A673 (cell line): Measurements from ENCODE around the gene CELF3. TPM values are rescaled to one million over a fixed set of nuclear protein-coding genes. Genes with fewer than 3 reads are reported as not detected.

Source experiments
- BruUV-seq: library from RNA; stranded (reverse); fragments of 400-500 nt; replicated peaks from 2 replicates; lab custom pipeline; 2021; lab: Mats Ljungman, UMichigan
- CTCF ChIA-PET: fragments of 300-600 bp; sonication (Branson Sonifier 250); formaldehyde crosslinking; loops from one replicate; lab custom pipeline; 2022; ENCODE audit warnings: antibody characterized with exemption; lab: Charles Lee
- POLR2A ChIA-PET: fragments of 300-600 bp; sonication (Branson Sonifier 250); formaldehyde crosslinking; loops from one replicate; lab custom pipeline; 2022; ENCODE audit warnings: antibody characterized with exemption; ENCODE audit not compliant: low non-redundant PET; lab: Charles Lee
- DNase-seq: peaks from one replicate; pipeline ENCODE4 v3.0.0-alpha.2; 2015; ENCODE audit warnings: low spot score
- H3K27ac ChIP-seq: fragments of 200-600 bp; sonication (generic); 2 replicates; pipeline ENCODE4 v1.5.1; 2016; ENCODE audit warnings: mixed run types, low read depth, mild to moderate bottlenecking, mixed read lengths, antibody characterized with exemption, low read length; ENCODE audit not compliant: poor library complexity, severe bottlenecking
- H3K27me3 ChIP-seq: fragments of 200-600 bp; sonication (generic); replicated peaks from 2 replicates; pipeline ENCODE4 v1.6.1; 2017; ENCODE audit warnings: mixed run types, low read depth, mild to moderate bottlenecking, mixed read lengths, antibody characterized with exemption, low read length; ENCODE audit not compliant: insufficient read depth, poor library complexity
- H3K36me3 ChIP-seq: fragments of 200-600 bp; sonication (generic); 2 replicates; pipeline ENCODE4 v1.6.1; 2016; ENCODE audit warnings: mixed run types, mild to moderate bottlenecking, mixed read lengths, antibody characterized with exemption, low read length; ENCODE audit not compliant: insufficient read depth, poor library complexity, severe bottlenecking
- H3K4me1 ChIP-seq: fragments of 200-600 bp; sonication (generic); 2 replicates; pipeline ENCODE4 v1.6.1; 2017; ENCODE audit warnings: mixed run types, mild to moderate bottlenecking, mixed read lengths, antibody characterized with exemption, low read length; ENCODE audit not compliant: insufficient read depth, poor library complexity, severe bottlenecking
- H3K4me3 ChIP-seq: fragments of 200-600 bp; sonication (generic); 2 replicates; pipeline ENCODE4 v1.5.1; 2016; ENCODE audit warnings: low read depth, mixed run types, mild to moderate bottlenecking, mixed read lengths, low read length; ENCODE audit not compliant: poor library complexity, severe bottlenecking
- H3K9me3 ChIP-seq: fragments of 200-600 bp; sonication (generic); 2 replicates; pipeline ENCODE4 v1.6.1; 2016; ENCODE audit warnings: mixed run types, low read depth, mild to moderate bottlenecking, mixed read lengths, antibody characterized with exemption, low read length; ENCODE audit not compliant: poor library complexity, severe bottlenecking
- CTCF ChIP-seq: fragments of 300-800, 200-600 bp; sonication (generic); conservative IDR thresholded peaks from 2 replicates; pipeline ENCODE4 v1.5.1; 2017; ENCODE audit warnings: low read depth, mild to moderate bottlenecking, antibody characterized with exemption, low read length, moderate library complexity, mixed read lengths
- EZH2 ChIP-seq: fragments of 200-600 bp; sonication (generic); IDR thresholded peaks from 2 replicates; pipeline ENCODE4 v1.6.1; 2017; ENCODE audit warnings: borderline replicate concordance, low read depth, mild to moderate bottlenecking, mixed read lengths, antibody characterized with exemption, low read length; ENCODE audit not compliant: poor library complexity, severe bottlenecking
- intact Hi-C: fragments of 100-400 bp; cut with micrococcal nuclease; formaldehyde crosslinking; loops from one replicate; pipeline ENCODE4 v1.10.0; 2022; ENCODE audit not compliant: unreplicated experiment
- total RNA-seq: library from RNA; stranded (reverse); gene quantifications from 2 replicates; pipeline ENCODE4 v1.2.3, GENCODE V29; 2021

Gene CELF3
- total RNA-seq, 1 experiment from 2014 or later: not detected

GRCh38 chr1:151706464-151707415 is 9.9 kb downstream of the CELF3 start:
- intact Hi-C loops: no loop called here
- ChIA-PET CTCF (no interaction called here), POLR2A (no interaction called here)
- no peaks in the 10 kb centered on the region for H3K9me3 ChIP-seq
- H3K27ac ChIP-seq: no peak overlapping the region
- H3K27me3 ChIP-seq: peaks cover 13% of the 10 kb centered on the region
- no peaks in the 10 kb centered on the region for H3K36me3 ChIP-seq
- no peaks in the 10 kb centered on the region for H3K4me1 ChIP-seq
- TF ChIP-seq EZH2 (no peak), CTCF (no peak)
- DNase-seq: no peak
- BruUV-seq: no TSS peak
- H3K4me3 ChIP-seq: no peak overlapping the region

GRCh38 chr1:151705753-151706463 is 10.7 kb downstream of the CELF3 start:
- ChIA-PET CTCF (no interaction called here), POLR2A (no interaction called here)
- Histone ChIP-seq H3K27me3 (peaks cover 5% of the 10 kb centered on the region), H3K4me3 (no peak overlapping the region), H3K4me1 (no peaks in the 10 kb centered on the region), H3K9me3 (no peaks in the 10 kb centered on the region), H3K36me3 (no peaks in the 10 kb centered on the region), H3K27ac (no peak overlapping the region)
- TF ChIP-seq EZH2 (no peak), CTCF (no peak)
- DNase-seq: no peak
- no TSS peak for BruUV-seq
- intact Hi-C loops: no loop called here

GRCh38 chr1:151705146-151705545 is 11.5 kb downstream of the CELF3 start:
- intact Hi-C loops: no loop called here
- no peak overlapping the region for H3K27ac ChIP-seq
- H3K4me3 ChIP-seq: no peak overlapping the region
- H3K4me1 ChIP-seq: no peaks in the 10 kb centered on the region
- no TSS peak for BruUV-seq
- CTCF ChIA-PET: no interaction called here
- POLR2A ChIA-PET: no interaction called here
- DNase-seq: no peak
- TF ChIP-seq EZH2 (no peak), CTCF (no peak)
- no peaks in the 10 kb centered on the region for H3K27me3 ChIP-seq
- no peaks in the 10 kb centered on the region for H3K9me3 ChIP-seq
- no peaks in the 10 kb centered on the region for H3K36me3 ChIP-seq
